Measurements from ENCODE around the gene ESYT1. TPM values are rescaled to one million over a fixed set of nuclear protein-coding genes. Genes with fewer than 3 reads are reported as not detected.
A peak's percentile ranks its signal among the peaks of the same experiment; 100 is the strongest.

ESYT1 gene
- total and polyA plus RNA-seq, 9 of the 15 experiments (the other 6 are each of a cell fraction or from before 2014, with no cell fraction given), result 132 to 420 (median 164) TPM

DNA sequence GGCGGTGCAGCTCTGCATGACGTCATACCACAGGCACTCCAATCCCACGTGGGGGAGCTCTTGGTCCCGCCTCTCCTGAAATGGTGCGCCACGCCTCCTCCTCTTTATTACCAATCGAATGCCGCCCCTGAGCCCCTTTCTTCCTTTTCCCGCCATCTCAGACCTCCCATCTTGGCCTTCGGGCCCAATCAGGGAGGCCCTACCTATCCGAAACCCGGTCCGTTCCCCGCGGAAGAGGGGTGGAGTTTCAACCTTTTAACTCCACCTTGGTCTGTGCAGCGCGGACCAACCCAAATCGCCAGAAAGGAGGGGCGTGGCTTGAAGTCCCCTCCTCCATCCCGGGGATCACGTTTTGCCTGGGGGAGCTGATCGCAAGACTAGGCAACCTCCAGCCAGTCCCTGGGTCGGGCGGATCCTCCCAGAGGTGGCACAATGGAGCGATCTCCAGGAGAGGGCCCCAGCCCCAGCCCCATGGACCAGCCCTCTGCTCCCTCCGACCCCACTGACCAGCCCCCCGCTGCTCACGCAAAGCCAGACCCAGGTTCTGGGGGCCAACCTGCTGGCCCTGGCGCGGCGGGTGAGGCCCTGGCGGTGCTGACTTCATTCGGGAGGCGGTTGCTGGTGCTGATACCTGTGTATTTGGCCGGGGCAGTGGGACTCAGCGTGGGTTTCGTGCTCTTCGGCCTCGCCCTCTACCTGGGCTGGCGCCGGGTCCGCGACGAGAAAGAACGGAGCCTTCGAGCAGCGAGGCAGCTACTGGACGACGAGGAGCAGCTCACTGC is at the start of gene ESYT1 (continued):
- peak; percentile 97 for TF ChIP-seq RBFOX2 (IDR thresholded peaks at IDR 0.05; ENCODE audit: low read depth, low read length)
- peak; percentile 79; the same call in 1 of the 2 replicates for TF ChIP-seq AFF4 (CRISPR knock-in tag; IDR thresholded peaks at IDR 0.05)
- TF ChIP-seq EZH2 (IDR thresholded peaks at IDR 0.05; ENCODE audit: borderline replicate concordance, low read depth, low read length), result no peak
- no peak for TF ChIP-seq ATF1 (CRISPR knock-in tag; IDR thresholded peaks at IDR 0.05)
- peak; percentile 97 for TF ChIP-seq ATF1 (tag; IDR thresholded peaks at IDR 0.05)
- TF ChIP-seq, protein P1, sequence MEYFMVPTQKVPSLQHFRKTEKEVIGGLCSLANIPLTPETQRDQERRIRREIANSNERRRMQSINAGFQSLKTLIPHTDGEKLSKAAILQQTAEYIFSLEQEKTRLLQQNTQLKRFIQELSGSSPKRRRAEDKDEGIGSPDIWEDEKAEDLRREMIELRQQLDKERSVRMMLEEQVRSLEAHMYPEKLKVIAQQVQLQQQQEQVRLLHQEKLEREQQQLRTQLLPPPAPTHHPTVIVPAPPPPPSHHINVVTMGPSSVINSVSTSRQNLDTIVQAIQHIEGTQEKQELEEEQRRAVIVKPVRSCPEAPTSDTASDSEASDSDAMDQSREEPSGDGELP (CRISPR knock-in tag; IDR thresholded peaks at IDR 0.05; ENCODE audit: borderline replicate concordance), result peak; percentile 86
- TF ChIP-seq ETV6 (IDR thresholded peaks at IDR 0.05; ENCODE audit: borderline replicate concordance in 1 of 2, low read depth in 2 of 2, low read length in 1 of 2), result no peak
- 0 out of 2 replicates have a peak, but pooled peaks have one; percentile 68 for TF ChIP-seq ETV6 (CRISPR knock-in tag; IDR thresholded peaks at IDR 0.05; ENCODE audit: borderline replicate concordance)
- TF ChIP-seq BMI1 (IDR thresholded peaks at IDR 0.05; ENCODE audit: low read length), result no peak
- no peak for TF ChIP-seq ZNF436 (CRISPR knock-in tag; IDR thresholded peaks at IDR 0.05)
- TF ChIP-seq, protein P2, sequence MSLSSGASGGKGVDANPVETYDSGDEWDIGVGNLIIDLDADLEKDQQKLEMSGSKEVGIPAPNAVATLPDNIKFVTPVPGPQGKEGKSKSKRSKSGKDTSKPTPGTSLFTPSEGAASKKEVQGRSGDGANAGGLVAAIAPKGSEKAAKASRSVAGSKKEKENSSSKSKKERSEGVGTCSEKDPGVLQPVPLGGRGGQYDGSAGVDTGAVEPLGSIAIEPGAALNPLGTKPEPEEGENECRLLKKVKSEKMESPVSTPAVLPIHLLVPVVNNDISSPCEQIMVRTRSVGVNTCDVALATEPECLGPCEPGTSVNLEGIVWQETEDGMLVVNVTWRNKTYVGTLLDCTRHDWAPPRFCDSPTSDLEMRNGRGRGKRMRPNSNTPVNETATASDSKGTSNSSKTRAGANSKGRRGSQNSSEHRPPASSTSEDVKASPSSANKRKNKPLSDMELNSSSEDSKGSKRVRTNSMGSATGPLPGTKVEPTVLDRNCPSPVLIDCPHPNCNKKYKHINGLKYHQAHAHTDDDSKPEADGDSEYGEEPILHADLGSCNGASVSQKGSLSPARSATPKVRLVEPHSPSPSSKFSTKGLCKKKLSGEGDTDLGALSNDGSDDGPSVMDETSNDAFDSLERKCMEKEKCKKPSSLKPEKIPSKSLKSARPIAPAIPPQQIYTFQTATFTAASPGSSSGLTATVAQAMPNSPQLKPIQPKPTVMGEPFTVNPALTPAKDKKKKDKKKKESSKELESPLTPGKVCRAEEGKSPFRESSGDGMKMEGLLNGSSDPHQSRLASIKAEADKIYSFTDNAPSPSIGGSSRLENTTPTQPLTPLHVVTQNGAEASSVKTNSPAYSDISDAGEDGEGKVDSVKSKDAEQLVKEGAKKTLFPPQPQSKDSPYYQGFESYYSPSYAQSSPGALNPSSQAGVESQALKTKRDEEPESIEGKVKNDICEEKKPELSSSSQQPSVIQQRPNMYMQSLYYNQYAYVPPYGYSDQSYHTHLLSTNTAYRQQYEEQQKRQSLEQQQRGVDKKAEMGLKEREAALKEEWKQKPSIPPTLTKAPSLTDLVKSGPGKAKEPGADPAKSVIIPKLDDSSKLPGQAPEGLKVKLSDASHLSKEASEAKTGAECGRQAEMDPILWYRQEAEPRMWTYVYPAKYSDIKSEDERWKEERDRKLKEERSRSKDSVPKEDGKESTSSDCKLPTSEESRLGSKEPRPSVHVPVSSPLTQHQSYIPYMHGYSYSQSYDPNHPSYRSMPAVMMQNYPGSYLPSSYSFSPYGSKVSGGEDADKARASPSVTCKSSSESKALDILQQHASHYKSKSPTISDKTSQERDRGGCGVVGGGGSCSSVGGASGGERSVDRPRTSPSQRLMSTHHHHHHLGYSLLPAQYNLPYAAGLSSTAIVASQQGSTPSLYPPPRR (CRISPR knock-in tag; IDR thresholded peaks at IDR 0.05; ENCODE audit: borderline replicate concordance), result 0 out of 2 replicates have a peak, but pooled peaks have one; percentile 53
- peak; percentile 10 for TF ChIP-seq PML (IDR thresholded peaks at IDR 0.05; ENCODE audit: low read length)
- 0 out of 2 replicates have a peak, but pooled peaks have one; percentile 46 for TF ChIP-seq GABPB2 (CRISPR knock-in tag; conservative IDR thresholded peaks at IDR 0.05)
- TF ChIP-seq ZNF79 (CRISPR knock-in tag; IDR thresholded peaks at IDR 0.05; ENCODE audit: low read depth), result no peak
- TF ChIP-seq USF2 (CRISPR knock-in tag; IDR thresholded peaks at IDR 0.05), result peak; percentile 74
- peak in 1 of 2 experiments; percentile 61; a peak in 1 of 4 replicates for TF ChIP-seq TEAD1 (CRISPR knock-in tag; IDR thresholded peaks at IDR 0.05)

Data from K562 (cell line).